GM12873 (cell line): ENCODE data around the gene CAMK2B.

Experiments
- CTCF ChIP-seq: IDR thresholded peaks from 2 replicates; pipeline ENCODE4 v1.5.1; 2012; ENCODE audit warnings: low read depth, mild to moderate bottlenecking, moderate library complexity, low read length, control low read depth; ENCODE audit not compliant: insufficient read depth; ENCODE audit errors: missing control alignments

CAMK2B gene

GRCh38 chr7:44323381-44324203, 1.8 kb downstream of the CAMK2B start:
- no peak for TF ChIP-seq CTCF

- TF ChIP-seq CTCF = no peak
These were observed 2.6 kb downstream of the CAMK2B start for GRCh38 chr7:44322631-44323363.

GRCh38 chr7:44321796-44322195, 3.6 kb downstream of the CAMK2B start:
- no peak for TF ChIP-seq CTCF

GRCh38 chr7:44320794-44321371, 4.5 kb downstream of the CAMK2B start:
- TF ChIP-seq CTCF = no peak

- no peak for TF ChIP-seq CTCF
These were observed 5.3 kb downstream of the CAMK2B start for GRCh38 chr7:44320141-44320540.

- no peak for TF ChIP-seq CTCF
These were observed 7.1 kb downstream of the CAMK2B start for GRCh38 chr7:44318332-44318731.

- TF ChIP-seq CTCF = no peak
These were observed 10.0 kb downstream of the CAMK2B start for GRCh38 chr7:44315301-44315903.
